D341Med (cell line): ENCODE data around the gene POM121.
"Not testable (repeated sequence)": the region's sequence is repeated elsewhere in the genome, so short reads cannot be mapped to it uniquely, and the experiment has no call there.

Experiments
- DNase-seq: peaks from one replicate; pipeline ENCODE4 v3.0.0; 2012; ENCODE audit warnings: low spot score

The POM121 gene

GRCh38 chr7:72924733-72925545, at the start of gene POM121:
Gene POM121, plus strand, starts transcription at chr7:72925095. Its CDS starts 27 bp downstream, at chr7:72925122.
- peak; percentile 94 for DNase-seq

- DNase-seq, result peak; percentile 84
Observed at GRCh38 chr7:72879079-72879736, 45.7 kb upstream of the POM121 start.

- peak; percentile 32 for DNase-seq
Observed at GRCh38 chr7:72879737-72880215, 45.1 kb upstream of the POM121 start.

GRCh38 chr7:72891750-72892149, 33.1 kb upstream of the POM121 start:
- not testable (repeated sequence) for DNase-seq

- DNase-seq, result not testable (repeated sequence)
Observed at GRCh38 chr7:72904740-72905139, 20.2 kb upstream of the POM121 start.

GRCh38 chr7:72908422-72908821, 16.5 kb upstream of the POM121 start:
- DNase-seq, result not testable (repeated sequence)

- DNase-seq, result not testable (repeated sequence)
Observed at GRCh38 chr7:72911395-72911794, 13.5 kb upstream of the POM121 start.

GRCh38 chr7:72913750-72914149, 11.1 kb upstream of the POM121 start:
- not testable (repeated sequence) for DNase-seq

GRCh38 chr7:72914756-72915525, 10.0 kb upstream of the POM121 start:
- peak; percentile 47 for DNase-seq

GRCh38 chr7:72919256-72919775, 5.6 kb upstream of the POM121 start:
- DNase-seq, result no peak

- DNase-seq, result no peak
Observed at GRCh38 chr7:72924386-72924732, 536 bp upstream of the POM121 start.

GRCh38 chr7:72925546-72926120, 738 bp downstream of the POM121 start:
- peak; percentile 67 for DNase-seq

GRCh38 chr7:72927791-72928190, 2.9 kb downstream of the POM121 start:
- not testable (repeated sequence) for DNase-seq

- DNase-seq, result not testable (repeated sequence)
Observed at GRCh38 chr7:72928216-72928615, 3.3 kb downstream of the POM121 start.

- DNase-seq, result not testable (repeated sequence)
Observed at GRCh38 chr7:72942022-72942705, 17.3 kb downstream of the POM121 start.

GRCh38 chr7:72942956-72943355, 18.1 kb downstream of the POM121 start:
- not testable (repeated sequence) for DNase-seq

GRCh38 chr7:72944937-72945336, 20.0 kb downstream of the POM121 start:
- not testable (repeated sequence) for DNase-seq

GRCh38 chr7:72945597-72945996, 20.7 kb downstream of the POM121 start:
- DNase-seq, result peak; percentile 13

GRCh38 chr7:72946130-72946745, 21.3 kb downstream of the POM121 start:
- DNase-seq, result not testable (repeated sequence)

- DNase-seq, result not testable (repeated sequence)
Observed at GRCh38 chr7:72948714-72949113, 23.8 kb downstream of the POM121 start.

- not testable (repeated sequence) for DNase-seq
Observed at GRCh38 chr7:72949276-72949675, 24.4 kb downstream of the POM121 start.
